Gastroesophageal sphincter (tissue), 3 donors: ENCODE results near the gene MAG.

Experiments used
- CTCF ChIP-seq, 4 experiments: fragments of 200-600 bp in 2 of 4; fragments of 450-650 bp in 2 of 4; sonication (generic) in 1 of 4; IDR thresholded peaks; one replicate each; pipeline ENCODE4 v1.5.1; 2017 to 2019; ENCODE audit warnings: antibody characterized with exemption in 4 of 4, mild to moderate bottlenecking in 2 of 4, moderate library complexity in 2 of 4
- POLR2A ChIP-seq, 2 donors: fragments of 450-650 bp; IDR thresholded peaks; one replicate each; pipeline ENCODE4 v1.6.1; 2017; ENCODE audit warnings: antibody characterized with exemption in 2 of 2, mild to moderate bottlenecking in 2 of 2, moderate library complexity in 1 of 2

- no peak for TF ChIP-seq CTCF (IDR thresholded peaks at IDR 0.05)
- no peak for TF ChIP-seq POLR2A (IDR thresholded peaks at IDR 0.05)
Measured at GRCh38 chr19:35350591-35350990, 58.6 kb downstream of the MAG start.
